B cell (primary cell): ENCODE measurements around the gene RSPH1. TPM values are rescaled to one million over a fixed set of nuclear protein-coding genes. Genes with fewer than 3 reads are reported as not detected.

Experiments
- ATAC-seq: fragments of 200-7000 bp; cut with Tn5 transposase; one replicate; pipeline ENCODE4 v1.10.0; 2021; ENCODE audit warnings: low read depth, mild to moderate bottlenecking, moderate number of reproducible peaks, moderate library complexity
- CTCF ChIA-PET: fragments of 350-600 bp; sonication (Branson Sonifier 250); formaldehyde crosslinking; loops from one replicate; lab custom pipeline; 2021; ENCODE audit warnings: antibody characterized with exemption, inconsistent platforms; lab: Charles Lee
- POLR2A ChIA-PET: fragments of 350-600 bp; sonication (Branson Sonifier 250); formaldehyde crosslinking; loops from one replicate; lab custom pipeline; 2021; ENCODE audit warnings: antibody characterized with exemption; lab: Charles Lee
- DNase-seq: peaks from one replicate; pipeline ENCODE4 v3.0.0; 2013
- H2AFZ ChIP-seq: 2 replicates; pipeline ENCODE4 v1.6.1; 2012; ENCODE audit warnings: mild to moderate bottlenecking, low read depth, low read length; ENCODE audit not compliant: insufficient read depth, poor library complexity, severe bottlenecking
- H3K27ac ChIP-seq, 2 donors: 1 replicate in 1 of 2; 2 replicates in 1 of 2; pipeline ENCODE4 v1.5.1; 2012 to 2013; ENCODE audit warnings: low read length in 2 of 2, mild to moderate bottlenecking in 2 of 2, moderate library complexity in 1 of 2
- H3K27me3 ChIP-seq, 4 experiments: fragments of 200-600 bp in 1 of 4; sonication (generic) in 1 of 4; replicated peaks in 1 of 4; 1 replicate in 2 of 4; 2 replicates in 2 of 4; pipeline versions ENCODE4 v1.6.1 to v1.7.0; 2013 to 2016; ENCODE audit warnings: low read length in 3 of 4, mild to moderate bottlenecking in 2 of 4, mixed read lengths in 1 of 4, moderate library complexity in 1 of 4; ENCODE audit not compliant: insufficient read depth in 4 of 4, control insufficient read depth in 3 of 4; ENCODE audit errors: control extremely low read depth in 1 of 4
- H3K36me3 ChIP-seq, 2 experiments: replicated peaks in 1 of 2; 1 replicate in 1 of 2; 2 replicates in 1 of 2; pipeline versions ENCODE4 v1.6.1 to v1.7.1; 2013; ENCODE audit warnings: low read length in 1 of 2; ENCODE audit not compliant: insufficient read depth in 2 of 2, control insufficient read depth in 1 of 2; ENCODE audit errors: control extremely low read depth in 1 of 2, extremely low read depth in 1 of 2
- H3K4me1 ChIP-seq, 2 donors: fragments of 200-600 bp in 1 of 2; sonication (generic) in 1 of 2; 1 replicate in 1 of 2; 2 replicates in 1 of 2; pipeline versions ENCODE4 v1.5.1 to v1.6.1; 2013 to 2017; ENCODE audit warnings: low read length in 2 of 2; ENCODE audit not compliant: control insufficient read depth in 2 of 2, insufficient read depth in 2 of 2
- H3K4me2 ChIP-seq: replicated peaks from 2 replicates; pipeline ENCODE3; 2012; ENCODE audit warnings: mild to moderate bottlenecking, low read depth, low read length; ENCODE audit not compliant: poor library complexity, severe bottlenecking
- H3K4me3 ChIP-seq, 5 experiments: fragments of 200-600 bp in 1 of 5; sonication (generic) in 1 of 5; 1 replicate in 3 of 5; 2 replicates in 2 of 5; pipeline versions ENCODE4 v1.5.1 to v1.7.0; 2011 to 2016; ENCODE audit warnings: low read length in 4 of 5, mild to moderate bottlenecking in 4 of 5, low read depth in 2 of 5, control low read depth in 1 of 5, moderate library complexity in 1 of 5; ENCODE audit not compliant: insufficient read depth in 1 of 5; ENCODE audit errors: control extremely low read depth in 1 of 5, extremely low read depth in 1 of 5
- H3K79me2 ChIP-seq: fragments of 200-600 bp; sonication (generic); one replicate; pipeline ENCODE4 v1.6.0; 2016; ENCODE audit warnings: low read length; ENCODE audit not compliant: control insufficient read depth, insufficient read depth
- H3K9ac ChIP-seq: fragments of 200-600 bp; sonication (generic); 2 replicates; pipeline ENCODE4 v1.6.1; 2017; ENCODE audit warnings: mild to moderate bottlenecking, low read length, moderate library complexity
- H3K9me3 ChIP-seq, 3 donors: one replicate each; pipeline versions ENCODE4 v1.6.1 to v1.7.1; 2013; ENCODE audit warnings: low read length in 2 of 3; ENCODE audit not compliant: control insufficient read depth in 2 of 3, insufficient read depth in 1 of 3; ENCODE audit errors: control extremely low read depth in 1 of 3
- H4K20me1 ChIP-seq: 2 replicates; pipeline ENCODE4 v1.6.0; 2012; ENCODE audit warnings: mild to moderate bottlenecking, low read length; ENCODE audit not compliant: insufficient read depth, control insufficient read depth, poor library complexity, severe bottlenecking
- H3K27ac Mint-ChIP-seq: one replicate; pipeline ENCODE4 v1.8.0; 2021; ENCODE audit warnings: mixed read lengths
- H3K27me3 Mint-ChIP-seq: one replicate; pipeline ENCODE4 v1.8.0; 2021; ENCODE audit warnings: mixed read lengths
- H3K4me1 Mint-ChIP-seq: one replicate; pipeline ENCODE4 v1.8.0; 2021; ENCODE audit warnings: mixed read lengths
- H3K4me3 Mint-ChIP-seq: one replicate; pipeline ENCODE4 v1.8.0; 2021; ENCODE audit warnings: mixed read lengths
- H3K9me3 Mint-ChIP-seq: one replicate; pipeline ENCODE4 v1.8.0; 2022; ENCODE audit warnings: mixed read lengths; ENCODE audit not compliant: insufficient read depth
- CTCF ChIP-seq: fragments of 200-600 bp; IDR thresholded peaks from one replicate; pipeline ENCODE4 v1.8.0; 2022; ENCODE audit warnings: antibody characterized with exemption, mild to moderate bottlenecking
- EZH2 ChIP-seq: IDR thresholded peaks from 2 replicates; pipeline ENCODE4 v1.6.1; 2012; ENCODE audit warnings: borderline replicate concordance, low read depth, mild to moderate bottlenecking, moderate library complexity, low read length; ENCODE audit not compliant: insufficient read depth, poor library complexity, severe bottlenecking
- WGBS: methylation state at CpG from one replicate; pipeline ENCODE4 v1.1.5; 2013; ENCODE audit warnings: missing lambda C conversion rate; ENCODE audit not compliant: insufficient coverage; 5-methylcytosine and 5-hydroxymethylcytosine counted together
- intact Hi-C: fragments of 100-400 bp; cut with micrococcal nuclease; formaldehyde crosslinking; loops from one replicate; pipeline ENCODE4 v1.10.0; 2022
- polyA plus RNA-seq: library from polyadenylated mRNA; depleted of rRNA; stranded (reverse); fragments of >200 nt; gene quantifications from 2 replicates; pipeline ENCODE4 v1.2.3, GENCODE V29; 2012
- total RNA-seq, 2 donors: library from RNA; stranded (reverse); fragments of 120-200 nt in 1 of 2; gene quantifications; 1 replicate in 1 of 2; 2 replicates in 1 of 2; pipeline versions ENCODE4 v1.2.3 to v1.2.4, GENCODE V29; 2013 to 2022

Gene RSPH1
- total and polyA plus RNA-seq, 2 donors (not counting 1 experiment from before 2014, with no cell fraction given): 0.10 to 0.64 TPM

GRCh38 chr21:42440187-42440792, 55.7 kb downstream of the RSPH1 start:
- DNase-seq (no peak), ATAC-seq (no peak)
- no peak overlapping the region for H3K9ac ChIP-seq
- H3K79me2 ChIP-seq: no peaks in the 10 kb centered on the region
- H3K27ac ChIP-seq: no peak overlapping the region
- peaks cover 3% of the 10 kb centered on the region for H3K4me1 Mint-ChIP-seq
- no peaks in the 10 kb centered on the region for H3K36me3 ChIP-seq
- peaks cover 16% of the 10 kb centered on the region for H3K27me3 Mint-ChIP-seq
- peaks cover 0 to 12% (median 5%) of the 10 kb centered on the region in 3 donors for H3K9me3 ChIP-seq
- no peak overlapping the region for H3K4me3 Mint-ChIP-seq
- ChIA-PET CTCF (no interaction called here), POLR2A (no interaction called here)
- H3K27me3 ChIP-seq: peaks cover 0 to 14% (median 0%) of the 10 kb centered on the region in 4 experiments
- no peaks in the 10 kb centered on the region for H3K4me1 ChIP-seq
- H3K27ac Mint-ChIP-seq: no peak overlapping the region
- no peak overlapping the region for H2AFZ ChIP-seq
- peaks cover 3% of the 10 kb centered on the region for H3K9me3 Mint-ChIP-seq
- intact Hi-C loops: no loop called here
- no peak for TF ChIP-seq CTCF
- TF ChIP-seq EZH2: no peak
- no peak overlapping the region for H3K4me2 ChIP-seq
- 82% methylated on average over 11 of the region's 12 CpGs for WGBS
- no peak overlapping the region for H3K4me3 ChIP-seq
- H4K20me1 ChIP-seq: no peaks in the 10 kb centered on the region

- H3K27ac ChIP-seq: no peak overlapping the region
- H3K27me3 ChIP-seq: peaks cover 0 to 16% (median 3%) of the 10 kb centered on the region in 4 experiments
- H3K9ac ChIP-seq: no peak overlapping the region
- no peaks in the 10 kb centered on the region for H3K4me1 ChIP-seq
- no peaks in the 10 kb centered on the region for H4K20me1 ChIP-seq
- no peak overlapping the region for H3K4me3 ChIP-seq
- H3K4me2 ChIP-seq: no peak overlapping the region
- peaks cover 3% of the 10 kb centered on the region for H3K9me3 Mint-ChIP-seq
- peaks cover 21% of the 10 kb centered on the region for H3K27me3 Mint-ChIP-seq
- intact Hi-C loops: no loop called here
- ATAC-seq: no peak
- H3K79me2 ChIP-seq: no peaks in the 10 kb centered on the region
- CTCF ChIA-PET: no interaction called here
- no peak for DNase-seq
- POLR2A ChIA-PET: no interaction called here
- H3K27ac Mint-ChIP-seq: no peak overlapping the region
- TF ChIP-seq EZH2: no peak
- no peak for TF ChIP-seq CTCF
- no peak overlapping the region for H3K4me3 Mint-ChIP-seq
- H2AFZ ChIP-seq: no peak overlapping the region
- peaks cover 3% of the 10 kb centered on the region for H3K4me1 Mint-ChIP-seq
- H3K9me3 ChIP-seq: peaks cover 0 to 18% (median 5%) of the 10 kb centered on the region in 3 donors
- WGBS: 75% methylated on average over 16 of the region's 17 CpGs
- H3K36me3 ChIP-seq: no peaks in the 10 kb centered on the region
Measured at GRCh38 chr21:42439284-42440186, 56.5 kb downstream of the RSPH1 start.
